Upper lobe of left lung (tissue), 6 donors: ENCODE data around the gene KRTAP1-5. TPM values are rescaled to one million over a fixed set of nuclear protein-coding genes. Genes with fewer than 3 reads are reported as not detected.
"Not testable (repeated sequence)": the region's sequence is repeated elsewhere in the genome, so short reads cannot be mapped to it uniquely, and the experiment has no call there.

ENCODE experiments used
- ATAC-seq, 2 donors: fragments of 200-7000 bp; cut with Tn5 transposase; one replicate each; pipeline ENCODE4 v1.9.1; 2022; ENCODE audit warnings: mild to moderate bottlenecking in 2 of 2, moderate library complexity in 2 of 2; ENCODE audit not compliant: low FRiP score in 2 of 2
- DNase-seq, 2 donors: peaks; one replicate each; pipeline ENCODE4 v3.0.0-alpha.2; 2019 to 2020
- H3K27ac ChIP-seq, 4 donors: fragments of 200-600 bp; sonication (generic); one replicate each; pipeline ENCODE4 v1.5.1; 2016 to 2019
- H3K27me3 ChIP-seq, 4 donors: fragments of 200-600 bp; sonication (generic); one replicate each; pipeline ENCODE4 v1.5.1; 2017 to 2019
- H3K36me3 ChIP-seq, 4 donors: fragments of 200-600 bp; sonication (generic); one replicate each; pipeline ENCODE4 v1.5.1; 2016 to 2019
- H3K4me1 ChIP-seq, 4 donors: fragments of 200-600 bp; sonication (generic); one replicate each; pipeline ENCODE4 v1.5.1; 2018 to 2019
- H3K4me3 ChIP-seq, 4 donors: fragments of 200-600 bp; sonication (generic); one replicate each; pipeline ENCODE4 v1.5.1; 2017 to 2019; ENCODE audit warnings: mild to moderate bottlenecking in 2 of 4, moderate library complexity in 1 of 4
- H3K9me3 ChIP-seq, 4 donors: fragments of 200-600 bp; sonication (generic); one replicate each; pipeline ENCODE4 v1.5.1; 2018 to 2019
- EP300 ChIP-seq, 4 donors: sonication (generic); formaldehyde crosslinking; IDR thresholded peaks; one replicate each; pipeline ENCODE4 v1.5.1; 2017; ENCODE audit warnings: antibody characterized with exemption in 4 of 4, control low read depth in 2 of 4
- POLR2A ChIP-seq, 4 donors: fragments of 450-650 bp; IDR thresholded peaks; one replicate each; pipeline ENCODE4 v1.5.1; 2016 to 2017; ENCODE audit warnings: antibody characterized with exemption in 4 of 4, mild to moderate bottlenecking in 2 of 4
- POLR2AphosphoS5 ChIP-seq, 2 donors: sonication (generic); formaldehyde crosslinking; IDR thresholded peaks; one replicate each; pipeline ENCODE4 v1.5.1; 2017; ENCODE audit warnings: antibody characterized with exemption in 2 of 2
- WGBS, 2 donors: methylation state at CpG; one replicate each; pipeline ENCODE4 v1.1.5; 2017 to 2018; 5-methylcytosine and 5-hydroxymethylcytosine counted together
- total RNA-seq, 6 donors: library from RNA; depleted of rRNA in 4 of 6; stranded (reverse); fragments of >200 nt in 4 of 6; gene quantifications; one replicate each; pipeline versions ENCODE4 v1.1.0 to v1.2.1, GENCODE V29; 2016 to 2021
- TF ChIP-seq, protein P1 (sequence below), 6 experiments: fragments of 450-650 bp in 4 of 6; fragments of 200-600 bp in 2 of 6; sonication (generic) in 2 of 6; IDR thresholded peaks; one replicate each; pipeline ENCODE4 v1.5.1; 2016 to 2019; ENCODE audit warnings: antibody characterized with exemption in 6 of 6
- donor health status: DM: no; HTN: no; CAD: no; lungs with moderate emphysema.
- donor health status: DM: no; HTN: yes; CAD: no; lungs with severe emphysema.

The KRTAP1-5 gene
- total RNA-seq, 6 donors from 2014 or later, result not detected

DNA sequence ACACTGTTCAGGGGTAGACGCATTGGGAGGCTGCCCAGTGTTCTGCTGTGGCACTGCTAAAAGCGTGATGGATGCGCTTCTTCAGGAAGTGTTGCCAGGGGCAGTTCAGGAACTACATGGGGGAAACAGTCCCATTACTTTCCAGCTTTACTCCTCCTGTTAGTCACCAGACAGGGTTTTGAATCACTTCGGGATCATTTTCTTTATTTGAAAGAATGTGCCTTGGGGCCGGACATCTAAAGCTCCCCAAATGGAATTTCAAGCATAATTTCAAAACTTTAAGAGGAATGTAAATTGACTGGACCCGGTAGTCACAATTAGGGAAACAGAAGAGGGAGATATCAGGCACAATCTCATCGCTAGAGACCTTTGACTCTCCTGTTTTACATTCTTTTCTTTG is 21.4 kb upstream of the KRTAP1-5 start:
- H3K27me3 ChIP-seq, result no peaks in the 10 kb centered on the region
- DNase-seq (no peak), ATAC-seq (no peak)
- H3K4me1 ChIP-seq, result no peaks in the 10 kb centered on the region
- WGBS, 2 donors, result 66 to 69% methylated on average over 7 of the region's 7 CpGs
- no peaks in the 10 kb centered on the region for H3K36me3 ChIP-seq
- no peaks in the 10 kb centered on the region for H3K9me3 ChIP-seq
- H3K27ac ChIP-seq, result no peak overlapping the region
- TF ChIP-seq POLR2A (IDR thresholded peaks at IDR 0.05) (no peak), EP300 (IDR thresholded peaks at IDR 0.05) (no peak), POLR2AphosphoS5 (IDR thresholded peaks at IDR 0.05) (no peak)
- TF ChIP-seq, protein P1, sequence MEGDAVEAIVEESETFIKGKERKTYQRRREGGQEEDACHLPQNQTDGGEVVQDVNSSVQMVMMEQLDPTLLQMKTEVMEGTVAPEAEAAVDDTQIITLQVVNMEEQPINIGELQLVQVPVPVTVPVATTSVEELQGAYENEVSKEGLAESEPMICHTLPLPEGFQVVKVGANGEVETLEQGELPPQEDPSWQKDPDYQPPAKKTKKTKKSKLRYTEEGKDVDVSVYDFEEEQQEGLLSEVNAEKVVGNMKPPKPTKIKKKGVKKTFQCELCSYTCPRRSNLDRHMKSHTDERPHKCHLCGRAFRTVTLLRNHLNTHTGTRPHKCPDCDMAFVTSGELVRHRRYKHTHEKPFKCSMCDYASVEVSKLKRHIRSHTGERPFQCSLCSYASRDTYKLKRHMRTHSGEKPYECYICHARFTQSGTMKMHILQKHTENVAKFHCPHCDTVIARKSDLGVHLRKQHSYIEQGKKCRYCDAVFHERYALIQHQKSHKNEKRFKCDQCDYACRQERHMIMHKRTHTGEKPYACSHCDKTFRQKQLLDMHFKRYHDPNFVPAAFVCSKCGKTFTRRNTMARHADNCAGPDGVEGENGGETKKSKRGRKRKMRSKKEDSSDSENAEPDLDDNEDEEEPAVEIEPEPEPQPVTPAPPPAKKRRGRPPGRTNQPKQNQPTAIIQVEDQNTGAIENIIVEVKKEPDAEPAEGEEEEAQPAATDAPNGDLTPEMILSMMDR (IDR thresholded peaks at IDR 0.05), result no peak
- no peak overlapping the region for H3K4me3 ChIP-seq

DNA sequence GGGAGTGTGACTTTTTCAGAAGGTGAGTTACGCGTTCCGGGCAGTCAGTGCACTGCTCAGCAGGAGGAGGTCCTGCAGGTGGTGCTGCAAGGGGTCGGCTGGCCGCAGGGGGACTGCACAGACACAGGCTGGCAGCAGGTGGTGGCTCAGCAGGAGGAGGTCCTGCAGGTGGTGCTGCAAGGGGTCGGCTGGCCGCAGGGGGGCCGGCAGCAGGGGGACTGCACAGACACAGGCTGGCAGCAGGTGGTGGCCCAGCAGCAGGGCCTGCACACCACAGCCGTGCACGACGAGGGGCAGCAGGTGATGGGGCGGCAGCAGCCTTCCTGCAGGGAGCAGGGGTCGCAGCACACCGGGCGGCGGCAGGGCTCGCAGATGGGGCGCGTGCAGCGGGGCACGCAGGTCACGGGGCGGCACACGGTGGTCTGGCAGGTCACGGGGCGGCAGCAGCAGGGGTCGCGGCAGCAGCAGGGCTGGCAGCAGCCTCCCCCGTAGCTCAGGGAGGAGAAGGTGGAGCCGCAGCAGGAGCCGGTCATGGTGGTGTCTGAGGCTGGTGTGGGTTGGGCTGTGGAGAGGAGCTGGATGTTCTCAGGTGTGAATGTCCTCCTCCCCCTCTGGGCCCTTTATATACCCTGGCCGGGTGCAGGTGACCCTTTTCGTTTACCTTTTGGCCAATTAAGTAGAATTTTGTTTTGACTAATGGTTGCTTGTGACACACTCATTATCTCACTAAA is 19.9 kb upstream of the KRTAP1-5 start, which contains the start of gene KRTAP2-1:
KRTAP2-1 (minus strand) TSS at position 582 of the 731 bp plus-strand sequence; CDS start at position 533, 49 bp downstream.
- WGBS, 2 donors, result 50 to 77% methylated on average over 5 to 7 of the region's 33 CpGs
- not testable (repeated sequence) for H3K27ac ChIP-seq, H3K36me3 ChIP-seq, H3K4me3 ChIP-seq, H3K4me1 ChIP-seq, H3K27me3 ChIP-seq, H3K9me3 ChIP-seq
- peak in 1 of 2 donors; percentile 19 for DNase-seq
- peak in 1 of 2 donors; percentile 26 for ATAC-seq

DNA sequence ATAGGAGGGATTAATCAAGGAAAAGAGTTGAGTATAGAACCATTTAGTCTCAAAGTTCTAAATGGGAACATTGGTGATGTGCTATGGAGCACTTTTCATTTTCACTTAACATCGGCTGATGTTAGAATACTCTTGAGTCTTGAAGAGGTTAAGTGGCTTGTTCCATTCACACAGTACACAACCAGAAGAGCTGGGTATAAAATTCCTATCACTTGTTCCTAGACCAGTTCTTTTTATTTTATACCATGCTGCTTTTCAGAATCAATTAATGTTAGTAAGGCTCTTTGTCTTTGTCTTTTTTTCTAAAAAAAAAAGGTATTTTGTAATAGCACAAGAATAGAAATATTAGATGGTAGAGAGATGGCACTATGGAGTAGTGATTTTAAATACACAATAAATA is 15.9 kb upstream of the KRTAP1-5 start:
- WGBS, 2 donors, result 87 to 97% methylated on average over 1 of the region's 1 CpG
- H3K27ac ChIP-seq, result no peak overlapping the region
- no peak for TF ChIP-seq POLR2A (IDR thresholded peaks at IDR 0.05)
- no peak overlapping the region for H3K4me3 ChIP-seq
- ATAC-seq (no peak), DNase-seq (no peak)
- H3K36me3 ChIP-seq, result no peaks in the 10 kb centered on the region
- no peaks in the 10 kb centered on the region for H3K4me1 ChIP-seq
- H3K27me3 ChIP-seq, result no peaks in the 10 kb centered on the region
- H3K9me3 ChIP-seq, result no peaks in the 10 kb centered on the region

DNA sequence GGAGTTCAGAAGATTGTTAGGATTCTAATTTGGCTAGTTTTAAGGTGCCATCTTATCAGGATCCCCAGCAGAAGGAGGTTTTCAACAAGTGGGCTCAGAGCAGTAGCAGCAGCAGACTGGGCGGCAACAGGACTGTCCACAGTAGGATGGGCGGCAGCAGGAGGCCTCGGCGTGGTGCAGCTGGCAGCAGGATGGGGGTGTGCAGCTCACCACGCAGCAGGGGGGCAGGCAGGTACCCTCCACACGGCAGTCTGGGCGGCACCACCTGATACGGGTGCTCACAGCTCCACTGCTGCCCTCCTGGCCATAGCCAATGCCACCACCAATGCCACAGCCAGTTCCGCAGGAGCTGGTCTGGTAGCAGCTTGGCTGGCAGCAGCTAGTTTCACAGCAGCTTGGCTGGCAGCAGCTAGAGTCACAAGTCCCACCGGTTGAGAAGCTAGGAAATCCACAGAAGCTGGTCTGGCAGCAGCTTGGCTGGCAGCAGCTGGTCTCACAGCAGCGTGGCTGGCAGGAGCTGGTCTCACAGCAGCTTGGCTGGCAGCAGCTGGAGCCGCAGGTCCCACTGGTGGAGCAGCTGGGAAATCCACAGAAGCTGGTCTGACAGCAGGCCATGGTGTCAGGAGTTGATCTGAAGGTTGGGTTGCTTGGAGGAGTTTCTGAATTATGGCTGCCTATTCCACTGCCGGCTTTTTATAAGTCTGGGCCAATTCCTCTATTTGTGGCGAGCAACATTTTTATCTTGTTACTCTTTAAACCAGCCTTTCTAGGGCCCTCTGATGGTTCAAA is 14.0 kb upstream of the KRTAP1-5 start, which contains the start of gene KRTAP1-1:
KRTAP1-1 (minus strand) TSS at position 668 of the 789 bp plus-strand sequence; CDS start at position 615, 53 bp downstream.
- H3K4me1 ChIP-seq, H3K27ac ChIP-seq, H3K9me3 ChIP-seq, H3K27me3 ChIP-seq, H3K4me3 ChIP-seq, H3K36me3 ChIP-seq: not testable (repeated sequence)
- 83 to 93% methylated on average over 7 to 12 of the region's 14 CpGs for WGBS, 2 donors
- peak in 1 of 2 donors; percentile 66 for DNase-seq
- peak in 1 of 2 donors; percentile 37 for ATAC-seq

DNA sequence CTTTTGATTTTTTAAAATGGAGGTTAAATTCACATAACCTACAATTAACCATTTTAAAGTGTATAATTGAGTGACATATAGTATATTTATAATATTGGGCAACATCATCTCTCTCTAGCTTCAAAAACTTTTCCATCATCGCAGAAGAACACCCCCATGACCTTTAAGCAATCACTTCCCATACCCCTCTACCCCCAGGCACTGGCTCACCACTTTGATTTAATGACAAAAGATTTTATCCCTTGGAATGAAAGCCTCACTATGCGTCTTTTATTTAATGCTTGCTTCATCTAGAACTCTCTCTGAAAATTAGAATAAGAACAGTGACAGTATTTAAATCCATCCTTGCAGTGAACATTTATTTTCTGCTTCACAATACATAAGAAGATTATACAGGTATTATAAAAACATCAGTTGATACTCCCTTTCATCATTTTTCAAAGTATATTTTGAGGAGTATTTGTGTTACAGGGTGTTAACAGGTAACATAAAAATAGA is 10.9 kb upstream of the KRTAP1-5 start:
- no peaks in the 10 kb centered on the region for H3K36me3 ChIP-seq
- no peak for DNase-seq
- H3K27ac ChIP-seq, result no peak overlapping the region
- no peaks in the 10 kb centered on the region for H3K4me1 ChIP-seq
- TF ChIP-seq EP300 (IDR thresholded peaks at IDR 0.05) (no peak), POLR2AphosphoS5 (IDR thresholded peaks at IDR 0.05) (no peak), POLR2A (IDR thresholded peaks at IDR 0.05) (no peak)
- TF ChIP-seq, protein P1 (IDR thresholded peaks at IDR 0.05), result no peak
- ATAC-seq, result no peak
- WGBS, 2 donors, result 75 to 82% methylated on average over 2 of the region's 2 CpGs
- H3K4me3 ChIP-seq, result no peak overlapping the region
- H3K9me3 ChIP-seq, result no peaks in the 10 kb centered on the region
- no peaks in the 10 kb centered on the region for H3K27me3 ChIP-seq

DNA sequence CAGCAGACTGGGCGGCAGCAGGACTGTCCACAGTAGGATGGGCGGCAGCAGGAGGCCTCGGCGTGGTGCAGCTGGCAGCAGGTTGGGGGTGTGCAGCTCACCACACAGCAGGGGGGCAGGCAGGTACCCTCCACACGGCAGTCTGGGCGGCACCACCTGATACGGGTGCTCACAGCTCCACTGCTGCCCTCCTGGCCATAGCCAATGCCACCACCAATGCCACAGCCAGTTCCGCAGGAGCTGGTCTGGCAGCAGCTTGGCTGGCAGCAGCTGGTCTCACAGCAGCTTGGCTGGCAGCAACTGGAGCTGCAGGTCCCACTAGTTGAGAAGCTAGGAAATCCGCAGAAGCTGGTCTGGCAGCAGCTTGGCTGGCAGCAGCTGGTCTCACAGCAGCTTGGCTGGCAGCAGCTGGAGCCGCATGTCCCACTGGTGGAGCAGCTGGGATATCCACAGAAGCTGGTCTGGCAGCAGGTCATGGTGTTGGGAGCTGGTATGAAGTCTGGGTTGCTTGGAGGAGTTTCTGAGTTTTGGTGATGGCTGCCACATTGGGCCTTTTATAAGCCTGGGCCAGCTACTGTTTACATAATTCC is 7.4 kb upstream of the KRTAP1-5 start, which contains the start of gene KRTAP1-3:
KRTAP1-3 (minus strand) TSS at position 529 of the 590 bp plus-strand sequence; CDS start at position 476, 53 bp downstream.
- H3K27me3 ChIP-seq, H3K27ac ChIP-seq, H3K4me3 ChIP-seq, H3K36me3 ChIP-seq, ATAC-seq, H3K4me1 ChIP-seq, H3K9me3 ChIP-seq: not testable (repeated sequence)
- WGBS, 2 donors, result 88 to 89% methylated on average over 7 to 9 of the region's 10 CpGs
- DNase-seq, result peak in 1 of 2 donors; percentile 61
